Activated naive CD4-positive, alpha-beta T cell treated with anti-CD3 and anti-CD28 coated beads, Interleukin-2, amount 50 U/mL, for 24 hours (primary cell): ENCODE results near the gene PAQR3.
A peak's percentile ranks its signal among the peaks of the same experiment; 100 is the strongest.
"Not testable (repeated sequence)": the region's sequence is repeated elsewhere in the genome, so short reads cannot be mapped to it uniquely, and the experiment has no call there.

Experiments
- H3K27ac Mint-ChIP-seq: one replicate; pipeline ENCODE4 v1.8.0; 2021; ENCODE audit warnings: mild to moderate bottlenecking, mixed read lengths
- H3K27me3 Mint-ChIP-seq: one replicate; pipeline ENCODE4 v1.8.0; 2021; ENCODE audit warnings: mixed read lengths
- H3K36me3 Mint-ChIP-seq: one replicate; pipeline ENCODE4 v1.8.0; 2021; ENCODE audit warnings: mixed read lengths
- H3K4me1 Mint-ChIP-seq: one replicate; pipeline ENCODE4 v1.8.0; 2021; ENCODE audit warnings: mixed read lengths
- H3K4me3 Mint-ChIP-seq: one replicate; pipeline ENCODE4 v1.8.0; 2021; ENCODE audit warnings: mild to moderate bottlenecking, mixed read lengths
- H3K9me3 Mint-ChIP-seq: one replicate; pipeline ENCODE4 v1.8.0; 2021; ENCODE audit warnings: mixed read lengths

Gene PAQR3

DNA sequence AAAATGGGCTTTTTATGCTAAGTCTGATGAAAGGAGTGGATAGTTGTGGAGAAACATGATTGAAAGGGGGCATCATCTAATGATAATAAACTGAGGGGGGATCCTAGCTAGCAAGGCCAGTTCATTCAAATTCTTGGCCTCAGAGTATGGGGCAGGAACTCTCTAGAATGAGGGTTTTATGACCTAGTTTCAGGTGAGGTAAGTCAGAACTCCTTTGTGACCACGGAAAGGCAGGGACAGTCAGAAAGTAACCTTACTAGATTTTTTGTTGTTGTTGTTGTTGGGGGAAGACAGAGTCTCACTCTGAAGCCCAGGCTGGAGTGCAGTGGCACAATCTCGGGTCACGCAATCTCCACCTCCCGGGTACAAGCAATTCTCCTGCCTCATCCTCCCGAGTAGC lies 1.5 kb upstream of the PAQR3 start:
- Mint-ChIP-seq H3K4me3 (no peak overlapping the region), H3K4me1 (peaks cover 31% of the 10 kb centered on the region), H3K27me3 (peaks cover 3% of the 10 kb centered on the region), H3K27ac (no peak overlapping the region), H3K9me3 (no peaks in the 10 kb centered on the region), H3K36me3 (no peaks in the 10 kb centered on the region)

DNA sequence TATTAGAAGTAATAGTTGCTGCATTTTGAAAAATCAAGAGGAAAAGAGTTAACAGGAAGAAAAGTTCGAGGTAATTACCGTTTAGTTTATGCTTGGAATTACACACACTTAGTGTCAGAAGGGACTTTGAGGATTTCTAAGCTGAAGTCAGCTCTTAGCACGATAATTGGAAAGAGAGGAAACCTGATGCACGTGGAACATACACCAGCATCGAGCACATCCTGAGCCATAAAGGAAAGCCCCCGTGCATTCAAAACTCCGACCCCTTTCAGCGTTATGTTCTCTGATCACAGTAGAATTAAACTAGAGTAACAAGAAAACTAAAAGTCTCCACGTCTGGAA lies 400 bp upstream of the PAQR3 start:
- Mint-ChIP-seq H3K36me3 (peaks cover 1% of the 10 kb centered on the region), H3K27ac (peak overlapping the region; percentile 71), H3K9me3 (no peaks in the 10 kb centered on the region), H3K4me1 (peaks cover 39% of the 10 kb centered on the region), H3K4me3 (peak overlapping the region; percentile 87), H3K27me3 (peaks cover 3% of the 10 kb centered on the region)

DNA sequence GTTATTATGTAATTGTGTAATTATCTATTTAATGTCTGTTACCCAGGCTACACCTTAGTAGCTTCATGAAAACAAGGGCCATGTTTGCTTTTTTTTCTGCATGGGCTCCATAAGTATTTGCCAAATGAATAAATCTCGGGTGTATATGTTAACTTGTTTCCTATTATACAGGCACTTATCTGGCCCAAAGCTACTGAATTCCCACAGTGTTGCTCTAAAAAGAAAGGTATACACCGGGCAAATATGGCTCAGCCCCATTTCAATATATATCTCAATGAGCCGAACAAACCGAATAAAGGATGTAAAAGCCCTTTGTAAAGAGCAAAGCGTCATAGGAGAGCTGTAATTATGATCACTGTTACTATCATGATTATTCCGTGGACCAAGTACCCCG lies 767 bp downstream of the PAQR3 start:
- Mint-ChIP-seq H3K4me1 (peaks cover 47% of the 10 kb centered on the region), H3K9me3 (no peaks in the 10 kb centered on the region), H3K36me3 (peaks cover 5% of the 10 kb centered on the region), H3K27me3 (peaks cover 3% of the 10 kb centered on the region), H3K27ac (peak overlapping the region; percentile 77), H3K4me3 (peak overlapping the region; percentile 97)

DNA sequence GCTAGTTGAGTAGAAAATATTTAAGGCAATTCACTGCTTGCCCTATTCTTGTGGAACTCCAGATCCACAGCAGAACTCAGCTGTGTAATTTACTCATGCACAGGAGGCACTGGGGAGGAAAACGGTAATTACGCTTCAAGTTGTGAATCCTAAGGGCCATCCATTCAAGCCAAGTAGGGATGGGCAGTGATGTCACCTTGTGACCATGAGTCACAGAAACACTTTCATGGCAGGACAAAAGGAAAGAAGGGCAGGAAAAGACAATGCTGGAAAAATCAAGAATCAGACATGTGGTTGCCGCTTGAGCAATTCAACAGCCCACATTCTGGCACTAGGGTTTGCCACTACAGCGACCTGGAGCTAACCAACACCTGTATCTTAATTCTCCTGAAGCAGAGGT lies 1.4 kb downstream of the PAQR3 start:
- Mint-ChIP-seq H3K4me3 (peak overlapping the region; percentile 82), H3K4me1 (peaks cover 49% of the 10 kb centered on the region), H3K27me3 (peaks cover 3% of the 10 kb centered on the region), H3K9me3 (no peaks in the 10 kb centered on the region), H3K36me3 (peaks cover 5% of the 10 kb centered on the region), H3K27ac (peak overlapping the region; percentile 25)

DNA sequence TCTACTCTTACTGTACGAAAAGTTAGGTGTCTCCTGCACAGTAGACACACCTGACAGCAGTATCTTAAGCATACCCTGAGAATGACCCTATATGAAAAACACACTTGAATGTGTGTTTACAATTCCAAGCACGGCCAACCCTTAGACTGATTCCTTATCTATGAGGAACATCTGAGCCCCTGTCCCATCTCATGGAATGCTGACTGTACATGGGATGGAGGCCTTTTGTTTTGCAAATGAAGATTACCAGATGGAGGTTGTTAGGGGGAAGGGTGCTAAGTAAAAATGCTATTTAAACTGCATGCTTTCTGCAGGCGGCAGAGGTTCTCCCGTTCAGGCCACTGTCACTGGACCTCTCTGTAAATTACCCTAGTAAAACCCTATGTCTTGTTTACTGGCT lies 2.2 kb downstream of the PAQR3 start:
- peak overlapping the region; percentile 5 for H3K4me3 Mint-ChIP-seq
- peaks cover 8% of the 10 kb centered on the region for H3K36me3 Mint-ChIP-seq
- H3K27me3 Mint-ChIP-seq = peaks cover 2% of the 10 kb centered on the region
- peaks cover 49% of the 10 kb centered on the region for H3K4me1 Mint-ChIP-seq
- H3K27ac Mint-ChIP-seq = no peak overlapping the region
- no peaks in the 10 kb centered on the region for H3K9me3 Mint-ChIP-seq

DNA sequence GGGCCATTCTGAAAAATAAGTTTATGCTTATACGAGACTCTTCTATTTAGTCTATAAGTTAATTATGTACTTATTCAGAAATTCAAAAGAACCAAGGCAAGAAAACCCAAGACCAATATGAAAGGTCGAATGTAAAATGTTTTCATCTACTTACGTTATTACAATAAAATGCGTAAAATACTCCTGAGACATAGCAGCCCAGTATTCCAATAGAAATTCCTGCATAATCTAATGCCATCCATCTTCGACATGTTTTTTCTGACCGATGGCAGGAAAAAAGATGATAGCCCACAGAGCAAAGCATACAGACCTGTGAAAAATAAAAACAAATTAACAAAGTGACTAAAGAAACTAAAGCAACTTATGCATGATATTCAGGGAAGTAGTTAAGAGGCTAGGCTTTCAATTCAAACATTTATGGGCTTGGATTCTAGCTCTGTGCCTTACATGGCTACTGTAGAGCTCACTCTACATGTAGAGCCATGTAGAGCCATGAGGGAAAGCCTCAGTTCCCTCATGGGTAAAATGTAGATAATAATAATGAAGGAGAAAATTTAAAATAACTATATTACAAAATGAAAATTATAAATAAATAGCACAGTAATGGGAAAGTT lies 9.1 kb downstream of the PAQR3 start:
- H3K4me1 Mint-ChIP-seq = peaks cover 18% of the 10 kb centered on the region
- H3K27me3 Mint-ChIP-seq = no peaks in the 10 kb centered on the region
- H3K4me3 Mint-ChIP-seq = no peak overlapping the region
- H3K9me3 Mint-ChIP-seq = no peaks in the 10 kb centered on the region
- H3K36me3 Mint-ChIP-seq = peaks cover 32% of the 10 kb centered on the region
- no peak overlapping the region for H3K27ac Mint-ChIP-seq

DNA sequence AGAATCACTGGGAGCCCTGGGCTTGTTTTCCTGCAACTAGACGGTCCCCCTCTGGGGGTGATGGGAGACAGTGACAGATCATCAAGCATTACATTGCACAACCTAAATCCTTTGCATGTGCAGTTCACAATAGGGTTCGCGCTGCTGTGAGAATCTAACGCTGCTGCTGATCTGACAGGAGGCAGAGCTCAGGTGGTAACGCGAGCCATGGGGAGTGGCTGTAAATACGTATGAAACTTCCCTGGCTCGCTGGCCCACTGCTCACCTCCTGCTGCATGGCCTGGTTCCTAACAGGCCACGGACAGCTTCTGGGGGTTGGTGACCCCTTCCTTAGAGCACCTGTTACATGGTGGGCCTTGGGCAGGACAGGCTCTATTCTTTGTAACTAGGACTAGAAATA lies 10.4 kb downstream of the PAQR3 start:
- peaks cover 10% of the 10 kb centered on the region for H3K4me1 Mint-ChIP-seq
- H3K36me3 Mint-ChIP-seq = peaks cover 30% of the 10 kb centered on the region
- no peak overlapping the region for H3K27ac Mint-ChIP-seq

DNA sequence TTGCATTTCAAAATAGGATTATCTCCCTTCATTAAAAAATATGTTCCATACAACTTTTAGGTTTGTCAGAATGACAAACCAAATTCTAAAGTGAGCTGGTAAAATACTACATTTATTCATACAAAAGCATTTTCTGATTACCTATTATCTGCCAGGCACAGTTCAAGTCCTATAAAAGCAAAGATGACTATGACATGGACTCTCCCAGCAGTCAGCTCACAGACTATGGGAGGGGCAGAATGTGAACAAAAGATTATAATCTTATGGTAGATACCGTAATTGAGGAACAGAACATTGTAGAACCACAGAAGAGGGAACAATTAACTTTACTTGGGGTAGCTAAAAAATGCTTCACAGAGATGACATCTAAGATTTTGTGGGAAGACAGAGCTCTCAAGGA lies 12.4 kb downstream of the PAQR3 start:
- peaks cover 30% of the 10 kb centered on the region for H3K36me3 Mint-ChIP-seq
- H3K27me3 Mint-ChIP-seq = no peaks in the 10 kb centered on the region
- no peaks in the 10 kb centered on the region for H3K9me3 Mint-ChIP-seq
- H3K4me3 Mint-ChIP-seq = no peak overlapping the region
- peaks cover 10% of the 10 kb centered on the region for H3K4me1 Mint-ChIP-seq
- H3K27ac Mint-ChIP-seq = no peak overlapping the region

More for the DNA sequence above, 10.4 kb downstream of the PAQR3 start:
- H3K27me3 Mint-ChIP-seq = no peaks in the 10 kb centered on the region
- H3K9me3 Mint-ChIP-seq = no peaks in the 10 kb centered on the region
- no peak overlapping the region for H3K4me3 Mint-ChIP-seq

DNA sequence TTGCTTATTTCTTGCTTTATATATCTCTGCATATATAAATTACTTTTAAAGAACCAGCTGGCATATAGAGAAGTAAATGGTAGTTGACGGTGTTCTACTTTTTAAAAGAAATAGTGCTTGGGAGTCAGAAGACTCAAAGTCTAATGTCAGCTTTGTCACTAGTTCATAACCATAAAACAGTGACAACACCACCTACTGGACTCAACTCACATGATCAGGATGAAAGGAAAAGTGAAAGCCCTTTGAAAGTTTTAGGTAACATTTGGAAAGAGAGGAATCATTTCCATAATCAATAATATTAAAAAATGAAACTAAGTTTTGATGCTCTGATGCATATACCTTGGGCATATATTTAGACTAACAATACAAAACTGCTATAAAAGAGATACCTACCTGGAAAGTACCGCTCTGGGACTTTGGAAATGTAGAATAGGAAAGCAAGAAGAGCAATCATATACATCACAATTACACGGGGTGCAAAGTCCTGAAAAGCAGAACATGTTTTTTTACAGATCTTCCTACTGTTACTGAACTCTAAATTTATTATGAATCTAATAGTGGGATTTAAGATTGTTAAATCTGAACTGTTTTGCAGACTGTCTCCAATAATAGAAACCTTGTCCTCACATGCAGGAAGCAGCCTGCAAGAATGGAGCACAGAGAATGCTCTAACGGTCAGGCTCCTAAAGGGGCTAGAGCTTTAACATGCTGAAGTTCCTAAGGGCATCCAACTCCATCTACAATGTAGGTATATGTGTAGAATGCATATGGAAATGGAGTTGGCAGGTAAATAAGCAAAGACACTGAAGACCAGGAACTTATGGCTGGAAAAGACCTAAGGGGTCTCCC lies 15.6 kb downstream of the PAQR3 start:
- Mint-ChIP-seq H3K4me1 (peaks cover 10% of the 10 kb centered on the region), H3K27me3 (no peaks in the 10 kb centered on the region), H3K36me3 (peaks cover 19% of the 10 kb centered on the region), H3K9me3 (no peaks in the 10 kb centered on the region), H3K27ac (peak overlapping the region; percentile 51), H3K4me3 (no peak overlapping the region)

DNA sequence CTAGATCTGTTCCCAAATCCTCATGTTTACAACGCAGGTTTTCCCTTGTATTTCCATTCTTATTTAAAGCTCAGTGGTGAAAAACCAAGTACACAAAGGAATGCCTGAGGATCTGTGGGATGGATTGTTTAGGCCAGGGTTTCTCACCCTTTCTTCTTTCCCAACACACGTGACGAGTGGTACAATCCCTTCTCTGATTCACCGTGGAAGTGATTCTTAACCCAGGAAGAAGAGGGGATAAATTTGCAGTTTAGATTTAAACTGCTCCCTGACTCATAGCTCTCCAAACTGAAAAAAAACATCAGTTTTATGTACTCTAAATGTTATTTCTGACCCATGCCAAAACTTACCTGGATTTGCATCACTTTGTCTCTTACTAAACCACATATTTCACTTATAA lies 17.0 kb downstream of the PAQR3 start:
- Mint-ChIP-seq H3K27me3 (no peaks in the 10 kb centered on the region), H3K27ac (no peak overlapping the region), H3K36me3 (peaks cover 16% of the 10 kb centered on the region)

DNA sequence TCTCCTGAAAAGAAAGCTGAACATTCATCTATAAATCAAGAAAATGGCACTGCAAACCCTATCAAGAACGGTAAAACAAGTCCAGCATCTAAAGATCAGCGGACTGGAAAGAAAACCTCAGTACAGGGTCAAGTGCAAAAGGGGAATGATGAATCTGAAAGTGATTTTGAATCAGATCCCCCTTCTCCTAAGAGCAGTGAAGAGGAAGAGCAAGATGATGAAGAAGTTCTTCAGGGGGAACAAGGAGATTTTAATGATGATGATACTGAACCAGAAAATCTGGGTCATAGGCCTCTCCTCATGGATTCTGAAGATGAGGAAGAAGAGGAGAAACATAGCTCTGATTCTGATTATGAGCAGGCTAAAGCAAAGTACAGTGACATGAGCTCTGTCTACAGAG lies 28.6 kb downstream of the PAQR3 start:
- H3K4me1 Mint-ChIP-seq = no peaks in the 10 kb centered on the region
- H3K4me3 Mint-ChIP-seq = no peak overlapping the region
- H3K27me3 Mint-ChIP-seq = no peaks in the 10 kb centered on the region
- peaks cover 4% of the 10 kb centered on the region for H3K36me3 Mint-ChIP-seq
- no peak overlapping the region for H3K27ac Mint-ChIP-seq
- H3K9me3 Mint-ChIP-seq = no peaks in the 10 kb centered on the region

More for the DNA sequence above, 17.0 kb downstream of the PAQR3 start:
- Mint-ChIP-seq H3K4me1 (peaks cover 7% of the 10 kb centered on the region), H3K9me3 (no peaks in the 10 kb centered on the region), H3K4me3 (no peak overlapping the region)

DNA sequence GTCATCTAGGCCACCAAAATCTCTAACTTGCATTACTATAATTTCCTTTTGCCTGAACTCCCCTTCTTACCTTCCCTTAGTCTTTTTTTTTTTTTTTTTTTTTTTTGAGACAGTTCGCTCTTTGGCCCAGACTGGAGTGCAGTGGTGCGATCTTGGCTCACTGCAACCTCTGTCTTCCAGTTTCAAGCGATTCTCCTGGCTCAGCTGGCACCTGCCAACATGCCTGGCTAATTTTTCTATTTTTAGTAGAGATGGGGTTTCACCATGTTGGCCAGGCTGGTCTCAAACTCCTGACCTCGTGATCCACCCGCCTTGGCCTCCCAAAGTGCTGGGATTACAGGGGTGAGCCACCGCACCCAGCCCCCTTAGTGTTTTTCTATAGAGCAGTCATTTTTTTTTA lies 30.3 kb downstream of the PAQR3 start:
- not testable (repeated sequence) for H3K27me3 Mint-ChIP-seq, H3K27ac Mint-ChIP-seq, H3K4me3 Mint-ChIP-seq, H3K9me3 Mint-ChIP-seq, H3K4me1 Mint-ChIP-seq, H3K36me3 Mint-ChIP-seq

DNA sequence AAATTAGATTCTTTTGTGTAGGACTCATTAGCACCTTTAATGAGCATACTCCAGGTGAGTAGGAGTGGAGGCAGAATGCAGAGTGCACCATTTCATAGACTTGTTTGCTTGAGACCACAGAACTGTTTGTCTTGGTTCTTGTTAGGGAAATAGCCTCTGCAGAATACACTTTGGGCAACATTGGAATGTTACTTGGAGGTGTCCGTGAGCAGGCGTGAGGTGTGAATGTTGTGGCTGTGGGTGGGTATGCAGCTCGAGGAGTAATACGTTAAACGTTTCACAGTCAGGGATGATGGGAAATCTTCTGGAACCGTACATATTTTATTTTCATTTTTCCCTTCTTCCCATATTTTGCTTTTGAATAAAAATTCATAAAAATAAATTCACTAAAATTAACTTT lies 31.6 kb downstream of the PAQR3 start:
- Mint-ChIP-seq H3K4me1 (no peaks in the 10 kb centered on the region), H3K9me3 (no peaks in the 10 kb centered on the region), H3K4me3 (no peak overlapping the region), H3K36me3 (peaks cover 3% of the 10 kb centered on the region), H3K27ac (no peak overlapping the region), H3K27me3 (no peaks in the 10 kb centered on the region)

DNA sequence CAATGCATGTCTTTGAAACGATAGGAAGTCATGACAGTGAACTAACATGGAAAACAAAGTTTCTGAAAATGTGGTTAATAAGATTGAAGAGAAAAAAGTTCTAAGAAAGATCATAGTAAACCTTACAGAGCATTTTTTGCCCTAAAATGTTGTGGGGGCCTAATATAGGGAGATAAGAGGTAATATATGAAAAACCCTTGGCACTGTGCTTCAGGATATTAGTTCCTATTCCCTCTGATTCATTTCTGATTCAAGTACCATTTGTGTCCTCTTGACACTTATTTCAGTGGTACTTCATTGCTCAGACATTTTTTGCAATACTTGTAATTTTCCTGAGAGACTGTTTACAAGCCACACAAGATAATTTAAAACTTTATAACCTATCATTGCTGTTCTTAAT lies 35.1 kb downstream of the PAQR3 start:
- H3K4me1 Mint-ChIP-seq = no peaks in the 10 kb centered on the region
- H3K9me3 Mint-ChIP-seq = no peaks in the 10 kb centered on the region
- H3K36me3 Mint-ChIP-seq = peaks cover 3% of the 10 kb centered on the region
- no peak overlapping the region for H3K27ac Mint-ChIP-seq
- H3K4me3 Mint-ChIP-seq = no peak overlapping the region
- no peaks in the 10 kb centered on the region for H3K27me3 Mint-ChIP-seq

DNA sequence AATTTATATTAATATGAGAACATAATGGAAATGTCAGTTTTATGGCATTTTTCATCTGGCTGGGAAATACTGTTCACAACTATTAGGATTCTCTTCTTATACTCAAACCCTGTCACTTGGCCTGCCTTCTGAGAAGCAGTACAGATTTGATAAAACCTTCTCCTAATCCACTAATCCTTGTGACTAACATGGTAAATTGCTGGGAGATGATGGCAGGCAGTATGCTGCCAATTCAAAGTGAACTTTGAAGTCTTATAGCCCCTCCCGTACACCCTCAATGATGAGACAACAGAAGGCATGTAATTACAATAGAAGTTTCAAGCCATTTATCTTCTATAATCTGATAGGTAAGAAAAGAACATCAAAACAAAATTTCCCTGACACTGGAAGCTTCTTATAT lies 36.9 kb downstream of the PAQR3 start:
- Mint-ChIP-seq H3K27ac (no peak overlapping the region), H3K27me3 (no peaks in the 10 kb centered on the region), H3K36me3 (peaks cover 7% of the 10 kb centered on the region), H3K4me1 (no peaks in the 10 kb centered on the region), H3K4me3 (no peak overlapping the region), H3K9me3 (no peaks in the 10 kb centered on the region)

DNA sequence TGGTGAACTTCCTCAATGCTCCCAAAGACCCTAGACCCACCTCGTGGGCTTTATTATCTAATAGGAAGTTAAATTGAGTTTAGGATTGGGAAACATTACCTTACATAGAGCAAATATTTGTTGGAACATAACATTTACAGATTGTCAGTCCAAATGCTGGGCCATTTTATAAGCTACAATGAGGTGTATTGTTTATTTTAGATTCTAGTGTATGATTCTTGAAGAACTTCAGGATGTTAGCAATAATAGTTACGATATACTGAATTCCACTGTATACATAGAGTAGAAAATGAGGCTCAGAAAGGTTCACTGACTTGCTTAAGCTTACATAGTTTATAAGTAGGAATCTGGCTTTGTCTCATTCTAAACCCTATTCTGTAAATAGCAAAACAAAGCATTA lies 37.4 kb downstream of the PAQR3 start:
- H3K27ac Mint-ChIP-seq = no peak overlapping the region
- no peak overlapping the region for H3K4me3 Mint-ChIP-seq
- peaks cover 7% of the 10 kb centered on the region for H3K36me3 Mint-ChIP-seq
- H3K9me3 Mint-ChIP-seq = no peaks in the 10 kb centered on the region
- no peaks in the 10 kb centered on the region for H3K4me1 Mint-ChIP-seq
- H3K27me3 Mint-ChIP-seq = no peaks in the 10 kb centered on the region
